Neural progenitor cell (in vitro differentiated cells): ENCODE measurements around the gene HJV. TPM values are rescaled to one million over a fixed set of nuclear protein-coding genes. Genes with fewer than 3 reads are reported as not detected.

Experiments used
- DNase-seq: peaks from one replicate; pipeline ENCODE4 v3.0.0-alpha.2; 2016; ENCODE audit warnings: low spot score
- H2AFZ ChIP-seq: fragments of 200-600 bp; sonication (generic); replicated peaks from 2 replicates; pipeline ENCODE4 v1.6.1; 2016; ENCODE audit warnings: antibody characterized with exemption
- H3F3A ChIP-seq: fragments of 200-600 bp; sonication (generic); 2 replicates; pipeline ENCODE4 v1.6.1; 2016; ENCODE audit warnings: antibody characterized with exemption, low read depth
- H3K27ac ChIP-seq: fragments of 200-600 bp; sonication (generic); 2 replicates; pipeline ENCODE4 v1.5.1; 2016; ENCODE audit warnings: mild to moderate bottlenecking
- H3K27me3 ChIP-seq: fragments of 200-600 bp; sonication (generic); 2 replicates; pipeline ENCODE4 v1.6.1; 2016; ENCODE audit warnings: mild to moderate bottlenecking, moderate library complexity
- H3K36me3 ChIP-seq: fragments of 200-600 bp; sonication (generic); 2 replicates; pipeline ENCODE4 v1.5.1; 2016
- H3K4me1 ChIP-seq: fragments of 200-600 bp; sonication (generic); 2 replicates; pipeline ENCODE4 v1.6.1; 2016; ENCODE audit warnings: mixed run types
- H3K4me2 ChIP-seq: fragments of 200-600 bp; sonication (generic); 2 replicates; pipeline ENCODE4 v1.6.1; 2016
- H3K4me3 ChIP-seq: fragments of 200-600 bp; sonication (generic); 2 replicates; pipeline ENCODE4 v1.5.1; 2016
- H3K79me2 ChIP-seq: fragments of 200-600 bp; sonication (generic); 2 replicates; pipeline ENCODE4 v1.6.1; 2016; ENCODE audit warnings: low read depth
- H3K9ac ChIP-seq: fragments of 200-600 bp; sonication (generic); 2 replicates; pipeline ENCODE4 v1.6.1; 2016
- H3K9me3 ChIP-seq: fragments of 200-600 bp; sonication (generic); 2 replicates; pipeline ENCODE4 v1.5.1; 2016; ENCODE audit warnings: low read depth
- H4K20me1 ChIP-seq: fragments of 200-600 bp; sonication (generic); 2 replicates; pipeline ENCODE4 v1.6.1; 2016; ENCODE audit warnings: low read depth
- H3K27ac Mint-ChIP-seq: 3 replicates; pipeline ENCODE4 v1.8.0; 2021; ENCODE audit warnings: mixed read lengths
- H3K27me3 Mint-ChIP-seq: 2 replicates; pipeline ENCODE4 v1.8.0; 2022; ENCODE audit warnings: low read depth, mild to moderate bottlenecking, inconsistent platforms, moderate library complexity, mixed read lengths; ENCODE audit not compliant: insufficient read depth
- H3K36me3 Mint-ChIP-seq: 3 replicates; pipeline ENCODE4 v1.8.0; 2021; ENCODE audit warnings: mixed read lengths
- H3K4me1 Mint-ChIP-seq: 3 replicates; pipeline ENCODE4 v1.8.0; 2021; ENCODE audit warnings: mixed read lengths
- H3K4me3 Mint-ChIP-seq: 3 replicates; pipeline ENCODE4 v1.8.0; 2021; ENCODE audit warnings: mild to moderate bottlenecking, moderate library complexity, mixed read lengths
- H3K9me3 Mint-ChIP-seq: 3 replicates; pipeline ENCODE4 v1.8.0; 2020; ENCODE audit warnings: mixed read lengths
- EZH2 ChIP-seq: fragments of 200-600 bp; sonication (generic); IDR thresholded peaks from 2 replicates; pipeline ENCODE4 v1.6.1; 2017; ENCODE audit warnings: antibody characterized with exemption, mild to moderate bottlenecking, moderate library complexity
- EZH2phosphoT487 ChIP-seq: fragments of 200-600 bp; sonication (generic); IDR thresholded peaks from 2 replicates; pipeline ENCODE4 v1.6.1; 2017; ENCODE audit warnings: antibody characterized with exemption
- total RNA-seq: library from RNA; depleted of rRNA; stranded (reverse); fragments of >200 nt; gene quantifications from 2 replicates; pipeline ENCODE4 v1.2.3, GENCODE V29; 2015; ENCODE audit warnings: low replicate concordance
- TF ChIP-seq, protein P1 (sequence below): fragments of 200-600 bp; sonication (generic); IDR thresholded peaks from 2 replicates; pipeline ENCODE4 v1.5.1; 2017; ENCODE audit warnings: antibody characterized with exemption, mild to moderate bottlenecking

The HJV gene
- total RNA-seq, 1 donor from 2014 or later, result not detected

DNA sequence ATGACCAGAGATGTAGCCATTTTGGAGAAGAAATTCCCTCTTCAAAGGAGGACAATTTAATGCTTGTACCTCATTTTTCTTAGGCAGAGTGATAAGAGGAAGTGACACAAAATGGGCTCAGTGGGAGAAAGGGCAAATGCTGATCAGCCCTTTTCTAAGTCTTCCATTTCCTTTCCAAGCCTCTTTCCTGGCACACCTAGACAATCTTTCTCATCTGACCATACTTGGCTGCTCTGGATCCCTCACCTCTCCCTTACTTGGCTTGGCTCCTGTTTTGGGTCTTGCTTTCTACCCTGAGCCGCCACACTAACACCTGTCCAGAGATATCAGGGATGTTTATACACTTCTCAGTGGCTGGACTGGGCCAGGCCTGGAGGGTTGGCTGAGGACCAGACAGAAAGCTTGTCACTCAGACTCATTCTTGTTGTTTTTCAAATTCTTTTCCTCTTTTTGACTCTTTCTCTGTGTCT lies 38.3 kb downstream of the HJV start:
- peaks cover 18% of the 10 kb centered on the region for H3F3A ChIP-seq
- no peaks in the 10 kb centered on the region for H3K79me2 ChIP-seq
- no peak overlapping the region for H3K27ac ChIP-seq
- no peaks in the 10 kb centered on the region for H4K20me1 ChIP-seq
- Mint-ChIP-seq H3K27ac (no peak overlapping the region), H3K4me3 (no peak overlapping the region), H3K36me3 (no peaks in the 10 kb centered on the region), H3K27me3 (peaks cover 4% of the 10 kb centered on the region), H3K9me3 (no peaks in the 10 kb centered on the region), H3K4me1 (peaks cover 22% of the 10 kb centered on the region)
- no peak overlapping the region for H3K9ac ChIP-seq
- H3K27me3 ChIP-seq, result no peaks in the 10 kb centered on the region
- no peak overlapping the region for H3K4me2 ChIP-seq
- H3K4me3 ChIP-seq, result no peak overlapping the region
- no peak for DNase-seq
- no peak overlapping the region for H2AFZ ChIP-seq
- peaks cover 12% of the 10 kb centered on the region for H3K4me1 ChIP-seq
- H3K36me3 ChIP-seq, result no peaks in the 10 kb centered on the region
- no peaks in the 10 kb centered on the region for H3K9me3 ChIP-seq
- TF ChIP-seq, protein P1, sequence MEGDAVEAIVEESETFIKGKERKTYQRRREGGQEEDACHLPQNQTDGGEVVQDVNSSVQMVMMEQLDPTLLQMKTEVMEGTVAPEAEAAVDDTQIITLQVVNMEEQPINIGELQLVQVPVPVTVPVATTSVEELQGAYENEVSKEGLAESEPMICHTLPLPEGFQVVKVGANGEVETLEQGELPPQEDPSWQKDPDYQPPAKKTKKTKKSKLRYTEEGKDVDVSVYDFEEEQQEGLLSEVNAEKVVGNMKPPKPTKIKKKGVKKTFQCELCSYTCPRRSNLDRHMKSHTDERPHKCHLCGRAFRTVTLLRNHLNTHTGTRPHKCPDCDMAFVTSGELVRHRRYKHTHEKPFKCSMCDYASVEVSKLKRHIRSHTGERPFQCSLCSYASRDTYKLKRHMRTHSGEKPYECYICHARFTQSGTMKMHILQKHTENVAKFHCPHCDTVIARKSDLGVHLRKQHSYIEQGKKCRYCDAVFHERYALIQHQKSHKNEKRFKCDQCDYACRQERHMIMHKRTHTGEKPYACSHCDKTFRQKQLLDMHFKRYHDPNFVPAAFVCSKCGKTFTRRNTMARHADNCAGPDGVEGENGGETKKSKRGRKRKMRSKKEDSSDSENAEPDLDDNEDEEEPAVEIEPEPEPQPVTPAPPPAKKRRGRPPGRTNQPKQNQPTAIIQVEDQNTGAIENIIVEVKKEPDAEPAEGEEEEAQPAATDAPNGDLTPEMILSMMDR, result no peak
- TF ChIP-seq EZH2phosphoT487 (no peak), EZH2 (no peak)

DNA sequence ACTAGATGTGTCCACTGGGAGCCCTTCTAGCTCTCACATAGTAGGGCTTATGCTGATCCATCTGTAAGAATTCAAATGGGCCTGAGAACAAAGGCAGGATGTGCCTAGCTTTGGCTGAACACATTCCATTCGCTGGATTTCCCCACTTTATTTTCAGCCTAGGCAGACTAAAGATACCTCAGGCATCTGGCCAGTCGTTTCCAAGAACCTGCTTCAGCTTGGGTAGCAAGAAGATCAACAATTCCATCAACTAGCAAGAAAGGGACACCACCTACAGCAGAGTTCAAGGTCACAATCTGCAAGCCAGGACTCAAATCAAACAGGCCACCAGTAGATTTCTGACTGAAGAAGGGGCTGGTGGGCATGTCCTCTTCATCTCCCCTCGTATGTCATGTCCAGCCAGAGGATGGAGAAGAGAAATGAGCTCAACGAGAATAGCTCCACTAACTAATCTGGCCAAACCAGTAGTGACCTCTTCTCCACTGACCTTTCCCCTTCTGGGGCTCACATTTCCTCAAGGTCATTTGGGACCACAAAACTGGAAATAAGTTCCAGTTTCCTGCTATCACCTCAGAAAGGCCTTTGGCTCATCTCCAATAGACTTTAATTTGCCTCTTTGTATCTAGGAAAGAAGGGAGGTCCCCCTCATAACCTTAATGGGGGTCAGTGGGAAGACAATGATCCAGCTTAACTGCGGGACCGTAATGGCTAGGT lies 39.4 kb downstream of the HJV start:
- Histone ChIP-seq H3K27ac (no peak overlapping the region), H3K4me3 (no peak overlapping the region), H4K20me1 (no peaks in the 10 kb centered on the region), H3K4me2 (no peak overlapping the region), H3K4me1 (peaks cover 15% of the 10 kb centered on the region), H2AFZ (no peak overlapping the region), H3K9ac (no peak overlapping the region), H3K27me3 (no peaks in the 10 kb centered on the region), H3K36me3 (no peaks in the 10 kb centered on the region), H3F3A (peaks cover 18% of the 10 kb centered on the region), H3K79me2 (no peaks in the 10 kb centered on the region), H3K9me3 (no peaks in the 10 kb centered on the region)
- DNase-seq, result no peak
- Mint-ChIP-seq H3K36me3 (no peaks in the 10 kb centered on the region), H3K27ac (peak overlapping the region; percentile 76), H3K9me3 (no peaks in the 10 kb centered on the region), H3K4me1 (peaks cover 19% of the 10 kb centered on the region), H3K27me3 (peaks cover 4% of the 10 kb centered on the region), H3K4me3 (no peak overlapping the region)
- TF ChIP-seq EZH2phosphoT487, result no peak
- TF ChIP-seq EZH2, result no peak
- TF ChIP-seq, protein P1, result no peak

DNA sequence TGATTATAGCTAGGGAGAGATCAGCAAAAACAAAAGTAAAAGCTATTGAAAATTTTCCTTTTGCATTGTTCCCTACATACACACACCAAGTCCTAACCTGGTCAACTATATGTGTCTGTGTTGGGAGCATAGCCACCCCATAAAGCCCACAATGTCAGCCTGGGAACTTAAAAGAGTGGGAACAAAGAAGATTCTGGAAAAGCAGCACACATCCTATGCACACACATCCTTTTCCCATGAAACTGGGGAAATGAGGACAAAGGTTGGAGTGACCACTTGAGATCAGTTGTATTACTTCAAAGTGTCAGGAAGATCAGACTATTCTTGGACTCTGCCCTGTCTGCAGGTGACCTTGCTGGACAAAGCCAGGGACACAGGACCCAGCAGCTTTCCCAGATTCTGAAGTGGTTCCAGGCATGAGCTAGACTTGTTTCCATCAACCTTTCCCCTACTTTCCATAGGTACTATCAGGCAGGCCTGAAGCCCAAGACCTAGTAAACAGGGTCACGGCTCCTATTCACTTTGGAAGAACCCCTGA lies 41.0 kb downstream of the HJV start:
- peaks cover 12% of the 10 kb centered on the region for H3K4me1 Mint-ChIP-seq
- Histone ChIP-seq H3K27ac (no peak overlapping the region), H3K9ac (no peak overlapping the region), H3K79me2 (no peaks in the 10 kb centered on the region), H3K4me3 (no peak overlapping the region), H3K27me3 (no peaks in the 10 kb centered on the region), H3F3A (peaks cover 18% of the 10 kb centered on the region), H3K4me1 (peaks cover 15% of the 10 kb centered on the region), H2AFZ (no peak overlapping the region), H3K9me3 (no peaks in the 10 kb centered on the region), H3K4me2 (no peak overlapping the region), H3K36me3 (no peaks in the 10 kb centered on the region), H4K20me1 (no peaks in the 10 kb centered on the region)
- no peak overlapping the region for H3K4me3 Mint-ChIP-seq
- DNase-seq, result no peak
- TF ChIP-seq EZH2, result no peak
- TF ChIP-seq, protein P1, result no peak
- TF ChIP-seq EZH2phosphoT487, result no peak
- H3K9me3 Mint-ChIP-seq, result no peaks in the 10 kb centered on the region
- H3K36me3 Mint-ChIP-seq, result no peaks in the 10 kb centered on the region
- H3K27ac Mint-ChIP-seq, result no peak overlapping the region
- peaks cover 4% of the 10 kb centered on the region for H3K27me3 Mint-ChIP-seq
